AG04450 (cell line): ENCODE results near the gene TRMT10C. TPM values are rescaled to one million over a fixed set of nuclear protein-coding genes. Genes with fewer than 3 reads are reported as not detected.
"Not testable (repeated sequence)": the region's sequence is repeated elsewhere in the genome, so short reads cannot be mapped to it uniquely, and the experiment has no call there.

ENCODE experiments used
- CTCF ChIA-PET: fragments of 300-600, 350-600 bp; formaldehyde crosslinking; extraction: SDS; loops from one replicate; lab custom pipeline; 2022; ENCODE audit warnings: antibody characterized with exemption, inconsistent platforms; lab: Charles Lee
- POLR2A ChIA-PET: fragments of 350-600 bp; formaldehyde crosslinking; extraction: SDS; loops from one replicate; lab custom pipeline; 2021; ENCODE audit warnings: antibody characterized with exemption, inconsistent platforms; lab: Yijun Ruan, JAX
- DNase-seq: peaks from one replicate; pipeline ENCODE4 v3.0.0-alpha.2; 2011; ENCODE audit warnings: low read depth, low spot score
- H3K27ac ChIP-seq: one replicate; pipeline ENCODE4 v1.5.1; 2012; ENCODE audit warnings: low read depth, low read length, control low read depth
- H3K27me3 ChIP-seq: one replicate; pipeline ENCODE4 v1.6.0; 2012; ENCODE audit warnings: low read length; ENCODE audit not compliant: control insufficient read depth, insufficient read depth
- H3K4me3 ChIP-seq: 2 replicates; pipeline ENCODE4 v1.5.1; 2011; ENCODE audit warnings: mild to moderate bottlenecking, low read depth, low read length, control low read depth
- H3K9me3 ChIP-seq: 2 replicates; pipeline ENCODE4 v1.5.1; 2012; ENCODE audit warnings: low read length; ENCODE audit not compliant: control insufficient read depth, insufficient read depth
- polyA plus RNA-seq: library from polyadenylated mRNA; depleted of rRNA; stranded (reverse); fragments of >200 nt; gene quantifications from 2 replicates; pipeline ENCODE4 v1.2.3, GENCODE V29; 2011; rRNA removed
- small RNA-seq: library from RNA; depleted of rRNA; stranded (forward); fragments of <200 nt; gene quantifications from one replicate; pipeline ENCODE3, GENCODE V24; 2012; ENCODE audit warnings: low read depth; ENCODE audit not compliant: insufficient read length
- TF ChIP-seq, protein P1 (sequence below): IDR thresholded peaks from 2 replicates; pipeline ENCODE4 v1.5.1; 2011; ENCODE audit warnings: low read depth, low read length, control low read depth, inconsistent platforms

The TRMT10C gene
- polyA plus RNA-seq, 1 experiment: 26.1 TPM

DNA sequence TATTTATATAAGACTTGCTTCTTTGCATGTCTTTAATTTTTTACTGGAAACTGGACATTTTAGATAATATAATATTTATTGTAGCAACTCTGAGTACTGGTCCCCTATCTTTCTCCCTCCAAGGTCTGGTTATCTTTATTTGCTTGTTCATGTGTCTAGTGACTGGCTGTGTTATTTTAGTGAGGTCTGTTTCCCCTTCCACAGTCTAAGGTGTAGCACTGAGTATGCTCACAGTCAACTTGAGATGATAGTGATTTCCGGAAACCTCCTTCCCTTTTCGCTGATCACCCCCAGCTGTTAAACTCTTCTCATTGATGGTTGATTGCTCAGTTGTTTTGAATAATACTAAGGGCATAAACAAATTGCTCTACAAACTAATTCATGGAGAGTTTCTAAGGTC lies 49.4 kb downstream of the TRMT10C start:
- H3K27ac ChIP-seq: no peak overlapping the region
- ChIA-PET CTCF (interaction anchor here (1.3 kb wide), 1 partner anchor 10 kb away, joined by 3 read pairs; no protein-coding TSS in a partner anchor), POLR2A (no interaction called here)
- no peaks in the 10 kb centered on the region for H3K9me3 ChIP-seq
- H3K27me3 ChIP-seq: no peaks in the 10 kb centered on the region
- H3K4me3 ChIP-seq: no peak overlapping the region
- TF ChIP-seq, protein P1, sequence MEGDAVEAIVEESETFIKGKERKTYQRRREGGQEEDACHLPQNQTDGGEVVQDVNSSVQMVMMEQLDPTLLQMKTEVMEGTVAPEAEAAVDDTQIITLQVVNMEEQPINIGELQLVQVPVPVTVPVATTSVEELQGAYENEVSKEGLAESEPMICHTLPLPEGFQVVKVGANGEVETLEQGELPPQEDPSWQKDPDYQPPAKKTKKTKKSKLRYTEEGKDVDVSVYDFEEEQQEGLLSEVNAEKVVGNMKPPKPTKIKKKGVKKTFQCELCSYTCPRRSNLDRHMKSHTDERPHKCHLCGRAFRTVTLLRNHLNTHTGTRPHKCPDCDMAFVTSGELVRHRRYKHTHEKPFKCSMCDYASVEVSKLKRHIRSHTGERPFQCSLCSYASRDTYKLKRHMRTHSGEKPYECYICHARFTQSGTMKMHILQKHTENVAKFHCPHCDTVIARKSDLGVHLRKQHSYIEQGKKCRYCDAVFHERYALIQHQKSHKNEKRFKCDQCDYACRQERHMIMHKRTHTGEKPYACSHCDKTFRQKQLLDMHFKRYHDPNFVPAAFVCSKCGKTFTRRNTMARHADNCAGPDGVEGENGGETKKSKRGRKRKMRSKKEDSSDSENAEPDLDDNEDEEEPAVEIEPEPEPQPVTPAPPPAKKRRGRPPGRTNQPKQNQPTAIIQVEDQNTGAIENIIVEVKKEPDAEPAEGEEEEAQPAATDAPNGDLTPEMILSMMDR: no peak
- DNase-seq: no peak

DNA sequence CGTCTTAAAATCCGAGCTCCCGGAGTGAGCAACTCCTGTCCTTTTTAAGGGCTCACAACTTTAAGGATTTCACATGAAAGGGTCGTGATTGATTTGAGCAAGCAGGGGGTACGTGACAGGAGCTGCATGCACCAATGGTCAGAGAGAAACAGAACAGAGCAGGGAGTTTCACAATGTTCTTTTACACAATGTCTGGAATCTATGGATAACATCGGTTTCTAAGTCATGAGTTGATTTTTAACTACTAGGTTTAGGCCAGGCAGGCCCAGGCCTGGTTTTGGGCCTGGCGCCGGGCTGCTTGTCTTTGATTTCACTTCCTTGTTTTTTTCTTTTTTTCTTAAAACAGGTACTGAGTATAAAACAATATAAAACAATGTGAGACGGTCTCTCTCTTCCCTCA lies 51.3 kb downstream of the TRMT10C start:
- H3K27ac ChIP-seq, CTCF ChIA-PET, H3K4me3 ChIP-seq, DNase-seq, H3K27me3 ChIP-seq, POLR2A ChIA-PET, H3K9me3 ChIP-seq: not testable (repeated sequence)

DNA sequence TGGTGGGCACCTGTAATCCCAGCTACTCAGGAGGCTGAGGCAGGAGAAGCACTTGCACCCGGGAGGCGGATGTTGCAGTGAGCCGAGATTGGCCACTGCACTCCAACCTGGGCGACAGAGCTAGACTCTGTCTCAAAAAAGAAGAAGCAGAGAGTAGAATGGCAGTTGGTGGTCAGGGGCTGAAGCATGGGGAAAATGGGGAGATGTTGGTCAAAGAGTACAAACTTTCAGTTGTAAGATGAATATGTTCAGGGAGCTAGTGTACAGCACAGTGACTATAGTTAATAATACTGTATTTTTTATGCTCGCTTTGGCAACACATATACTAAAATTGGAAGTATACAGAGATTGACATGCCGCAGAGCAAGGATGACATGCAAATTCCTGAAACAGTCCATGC lies 53.9 kb downstream of the TRMT10C start:
- no peaks in the 10 kb centered on the region for H3K9me3 ChIP-seq
- no peak for DNase-seq
- ChIA-PET POLR2A (no interaction called here), CTCF (no interaction called here)
- TF ChIP-seq, protein P1: no peak
- no peak overlapping the region for H3K4me3 ChIP-seq
- no peak overlapping the region for H3K27ac ChIP-seq
- no peaks in the 10 kb centered on the region for H3K27me3 ChIP-seq

Small RNAs within 50 kb of the gene (small RNA-seq; reads per million reads assigned to genes)
- gene RNU6-1256P: not detected

Other genes starting within 250 kb of the TRMT10C start
- gene IMPG2, start 241.3 kb upstream of the TRMT10C start, polyA plus RNA-seq: 0.17 and 0.19 TPM in 2 replicates
- 11.8 and 16.1 TPM in 2 replicates for gene SENP7, start 48.7 kb upstream of the TRMT10C start, polyA plus RNA-seq
- 68.3 and 97.7 TPM in 2 replicates for gene PCNP, start 12.3 kb downstream of the TRMT10C start, polyA plus RNA-seq
- 9.8 and 13.8 TPM in 2 replicates for gene ZBTB11, start 115.3 kb downstream of the TRMT10C start, polyA plus RNA-seq
- 1,794 and 1,914 TPM in 2 replicates for gene RPL24, start 124.8 kb downstream of the TRMT10C start, polyA plus RNA-seq
- 2.4 TPM in 2 replicates for gene CEP97, start 162.7 kb downstream of the TRMT10C start, polyA plus RNA-seq
- 39.6 and 41.1 TPM in 2 replicates for gene NXPE3, start 217.3 kb downstream of the TRMT10C start, polyA plus RNA-seq